Measurements from ENCODE around the gene OR10P1.

Gene OR10P1

DNA sequence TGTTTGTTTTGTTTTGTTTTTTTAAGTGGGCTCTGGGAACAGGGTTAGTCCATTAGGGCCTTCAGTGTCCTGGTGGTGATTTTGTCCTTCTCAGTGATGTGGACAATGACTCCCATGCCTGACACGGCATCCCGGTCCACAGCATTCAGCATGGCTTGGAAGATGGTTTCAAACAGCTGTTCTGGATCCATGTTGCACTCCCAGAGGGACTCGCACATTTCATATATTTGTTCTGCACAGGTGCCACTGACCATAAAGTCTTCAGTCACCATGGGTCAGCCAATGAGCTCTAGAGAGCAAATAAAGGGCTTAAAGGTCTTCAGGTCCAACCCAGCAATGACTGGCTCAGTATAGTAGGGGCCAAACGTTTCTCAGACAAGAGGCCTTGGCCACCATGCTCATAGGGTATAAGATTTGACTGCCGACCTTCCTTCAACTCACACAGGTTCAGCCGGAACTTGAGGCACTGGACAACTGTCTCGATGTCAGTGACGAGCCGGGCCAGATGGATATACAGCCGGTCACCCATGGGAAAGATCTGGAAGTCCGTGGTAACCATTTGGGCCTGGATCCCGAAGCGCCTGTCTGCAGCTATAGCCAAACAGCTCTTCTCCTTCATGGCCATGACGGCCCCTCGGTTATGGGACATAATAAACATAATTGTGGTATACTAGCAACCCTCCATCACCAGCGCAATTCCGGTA lies 18.0 kb downstream of the OR10P1 start:
- Histone ChIP-seq H3K27ac (ENCODE audit: low read length) (no peak overlapping the region), H3K4me2 (ENCODE audit: low read depth, low read length) (no peak overlapping the region), H3K4me1 (ENCODE audit: low read length) (no peaks in the 10 kb centered on the region), H3K9me3 (replicated peaks; ENCODE audit: insufficient read depth, low read length) (no peaks in the 10 kb centered on the region), H3K4me3 (ENCODE audit: low read length) (no peak overlapping the region), H3K9me2 (replicated peaks; ENCODE audit: insufficient read depth, low read length) (no peaks in the 10 kb centered on the region), H3K36me3 (replicated peaks; ENCODE audit: insufficient read depth, low read length) (no peaks in the 10 kb centered on the region), H2AFZ (ENCODE audit: low read length) (no peak overlapping the region), H3K79me2 (ENCODE audit: low read length) (no peaks in the 10 kb centered on the region), H3K27me3 (replicated peaks; ENCODE audit: insufficient read depth, low read length) (no peaks in the 10 kb centered on the region), H3K9ac (ENCODE audit: low read length) (no peak overlapping the region), H3F3A (ENCODE audit: insufficient read depth, low read length) (no peaks in the 10 kb centered on the region), H4K20me1 (ENCODE audit: insufficient read depth, low read length) (no peaks in the 10 kb centered on the region)
- DNase-seq, result no peak
- TF ChIP-seq, protein P1, sequence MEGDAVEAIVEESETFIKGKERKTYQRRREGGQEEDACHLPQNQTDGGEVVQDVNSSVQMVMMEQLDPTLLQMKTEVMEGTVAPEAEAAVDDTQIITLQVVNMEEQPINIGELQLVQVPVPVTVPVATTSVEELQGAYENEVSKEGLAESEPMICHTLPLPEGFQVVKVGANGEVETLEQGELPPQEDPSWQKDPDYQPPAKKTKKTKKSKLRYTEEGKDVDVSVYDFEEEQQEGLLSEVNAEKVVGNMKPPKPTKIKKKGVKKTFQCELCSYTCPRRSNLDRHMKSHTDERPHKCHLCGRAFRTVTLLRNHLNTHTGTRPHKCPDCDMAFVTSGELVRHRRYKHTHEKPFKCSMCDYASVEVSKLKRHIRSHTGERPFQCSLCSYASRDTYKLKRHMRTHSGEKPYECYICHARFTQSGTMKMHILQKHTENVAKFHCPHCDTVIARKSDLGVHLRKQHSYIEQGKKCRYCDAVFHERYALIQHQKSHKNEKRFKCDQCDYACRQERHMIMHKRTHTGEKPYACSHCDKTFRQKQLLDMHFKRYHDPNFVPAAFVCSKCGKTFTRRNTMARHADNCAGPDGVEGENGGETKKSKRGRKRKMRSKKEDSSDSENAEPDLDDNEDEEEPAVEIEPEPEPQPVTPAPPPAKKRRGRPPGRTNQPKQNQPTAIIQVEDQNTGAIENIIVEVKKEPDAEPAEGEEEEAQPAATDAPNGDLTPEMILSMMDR (IDR thresholded peaks at IDR 0.05; ENCODE audit: low read length), result no peak
- TF ChIP-seq EZH2 (optimal IDR thresholded peaks at IDR 0.05; ENCODE audit: low read depth, low read length), result no peak

DNA sequence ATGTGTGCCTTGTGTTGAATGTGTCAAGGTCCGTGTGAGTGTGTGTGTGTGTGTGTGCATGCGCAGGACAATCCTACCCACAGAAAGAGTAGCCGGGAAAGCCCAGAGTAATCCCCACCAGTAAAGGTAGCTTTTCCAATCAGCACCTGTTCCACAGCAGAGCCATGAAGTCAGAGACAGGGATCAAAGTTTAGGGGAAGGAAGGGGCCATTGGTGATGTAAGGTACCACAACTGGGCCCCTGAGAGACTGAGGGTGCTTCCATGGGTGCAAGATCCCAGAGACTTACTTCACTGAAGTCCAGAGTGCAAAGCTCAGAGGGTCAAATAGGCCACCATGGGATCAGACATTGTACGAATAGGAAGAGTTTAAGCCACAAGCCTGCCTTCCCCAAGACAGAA lies 20.5 kb downstream of the OR10P1 start:
- Histone ChIP-seq H3K9me3 (replicated peaks; ENCODE audit: insufficient read depth, low read length) (no peaks in the 10 kb centered on the region), H2AFZ (ENCODE audit: low read length) (no peak overlapping the region), H3K27me3 (replicated peaks; ENCODE audit: insufficient read depth, low read length) (no peaks in the 10 kb centered on the region), H3K4me2 (ENCODE audit: low read depth, low read length) (no peak overlapping the region), H3K4me1 (ENCODE audit: low read length) (no peaks in the 10 kb centered on the region), H3K36me3 (replicated peaks; ENCODE audit: insufficient read depth, low read length) (no peaks in the 10 kb centered on the region), H3K9me2 (replicated peaks; ENCODE audit: insufficient read depth, low read length) (no peaks in the 10 kb centered on the region), H3F3A (ENCODE audit: insufficient read depth, low read length) (no peaks in the 10 kb centered on the region), H3K9ac (ENCODE audit: low read length) (no peak overlapping the region), H4K20me1 (ENCODE audit: insufficient read depth, low read length) (no peaks in the 10 kb centered on the region), H3K79me2 (ENCODE audit: low read length) (no peaks in the 10 kb centered on the region), H3K4me3 (ENCODE audit: low read length) (no peak overlapping the region), H3K27ac (ENCODE audit: low read length) (no peak overlapping the region)
- TF ChIP-seq, protein P1 (IDR thresholded peaks at IDR 0.05; ENCODE audit: low read length), result no peak
- TF ChIP-seq EZH2phosphoT487 (IDR thresholded peaks at IDR 0.05; ENCODE audit: low read length), result no peak
- TF ChIP-seq EZH2 (optimal IDR thresholded peaks at IDR 0.05; ENCODE audit: low read depth, low read length), result no peak
- DNase-seq, result no peak

DNA sequence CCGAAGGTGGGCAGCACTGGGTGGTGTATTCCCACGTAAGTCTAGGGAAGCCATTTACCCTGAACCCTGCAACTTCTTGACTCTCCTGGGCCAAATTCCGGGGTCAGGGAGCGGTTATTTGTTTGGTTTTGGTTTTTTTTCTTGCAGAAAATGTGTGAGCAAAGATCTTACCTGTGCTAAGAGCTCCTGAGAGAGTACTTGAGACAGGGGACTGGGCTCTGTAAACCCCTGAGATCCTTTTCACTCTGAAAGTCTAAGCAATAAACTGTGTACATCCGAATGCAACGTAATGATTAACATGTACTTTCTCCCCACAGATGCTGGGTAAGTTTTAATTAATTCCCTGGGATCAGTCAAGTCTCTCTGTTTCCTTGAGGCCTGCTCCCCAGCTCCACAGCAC lies 21.5 kb downstream of the OR10P1 start:
- H3K4me2 ChIP-seq (ENCODE audit: low read depth, low read length), result no peak overlapping the region
- H3K27ac ChIP-seq (ENCODE audit: low read length), result no peak overlapping the region
- H3K79me2 ChIP-seq (ENCODE audit: low read length), result no peaks in the 10 kb centered on the region
- TF ChIP-seq EZH2 (optimal IDR thresholded peaks at IDR 0.05; ENCODE audit: low read depth, low read length) (no peak), EZH2phosphoT487 (IDR thresholded peaks at IDR 0.05; ENCODE audit: low read length) (no peak)
- TF ChIP-seq, protein P1 (IDR thresholded peaks at IDR 0.05; ENCODE audit: low read length), result no peak
- H3K9me3 ChIP-seq (replicated peaks; ENCODE audit: insufficient read depth, low read length), result no peaks in the 10 kb centered on the region
- H3K4me3 ChIP-seq (ENCODE audit: low read length), result no peak overlapping the region
- H3F3A ChIP-seq (ENCODE audit: insufficient read depth, low read length), result no peaks in the 10 kb centered on the region
- H3K27me3 ChIP-seq (replicated peaks; ENCODE audit: insufficient read depth, low read length), result no peaks in the 10 kb centered on the region
- no peaks in the 10 kb centered on the region for H4K20me1 ChIP-seq (ENCODE audit: insufficient read depth, low read length)
- H3K4me1 ChIP-seq (ENCODE audit: low read length), result no peaks in the 10 kb centered on the region
- H3K9me2 ChIP-seq (replicated peaks; ENCODE audit: insufficient read depth, low read length), result no peaks in the 10 kb centered on the region
- no peak overlapping the region for H3K9ac ChIP-seq (ENCODE audit: low read length)
- DNase-seq, result no peak
- no peak overlapping the region for H2AFZ ChIP-seq (ENCODE audit: low read length)
- H3K36me3 ChIP-seq (replicated peaks; ENCODE audit: insufficient read depth, low read length), result no peaks in the 10 kb centered on the region

Measured in MM.1S (cell line).